CMK (cell line): Measurements from ENCODE around the gene MYO3A.
"Not testable (repeated sequence)": the region's sequence is repeated elsewhere in the genome, so short reads cannot be mapped to it uniquely, and the experiment has no call there.

ENCODE experiments used
- DNase-seq: peaks from one replicate; pipeline ENCODE4 v3.0.0-alpha.2; 2010; ENCODE audit warnings: low read depth

MYO3A gene

DNA sequence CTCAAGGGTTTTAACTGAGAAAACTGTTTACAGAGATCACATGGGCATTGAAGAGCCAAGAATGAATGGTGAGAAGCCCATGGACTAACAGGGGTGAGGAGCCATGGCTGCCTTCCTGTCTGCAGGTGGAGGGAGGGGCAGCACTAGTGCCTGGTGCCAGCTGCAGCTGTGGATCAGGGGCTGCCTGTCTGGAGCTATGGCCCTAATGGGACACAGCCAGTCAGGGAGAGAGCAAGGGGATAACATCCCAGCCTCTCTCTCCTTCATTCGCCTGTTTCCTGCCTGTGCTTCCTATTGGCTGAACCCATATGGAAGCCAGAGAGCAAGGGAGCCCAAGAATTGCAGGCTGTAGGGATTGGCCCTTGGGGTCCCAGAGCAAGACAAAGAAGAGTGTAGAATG lies 156.7 kb downstream of the MYO3A start:
- DNase-seq, result no peak

DNA sequence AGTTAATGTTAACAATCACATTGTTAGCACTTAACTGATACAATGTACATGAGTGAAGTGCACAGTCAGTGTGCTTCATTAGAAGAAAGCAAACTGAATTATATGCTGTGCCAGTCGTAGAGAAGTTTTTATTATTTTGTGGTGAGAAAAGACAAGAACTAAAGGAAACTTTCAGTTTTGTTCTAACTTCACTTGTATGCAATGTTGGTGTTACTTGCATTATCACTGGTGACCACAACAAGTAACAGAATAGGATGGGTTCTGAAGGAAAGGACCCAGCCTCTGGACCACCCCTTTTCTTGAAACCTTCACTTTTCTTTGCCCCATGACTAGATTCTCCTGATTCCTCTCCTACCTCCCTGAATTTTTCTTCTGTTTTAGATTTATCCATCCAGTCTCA lies 159.2 kb downstream of the MYO3A start:
- DNase-seq, result no peak

DNA sequence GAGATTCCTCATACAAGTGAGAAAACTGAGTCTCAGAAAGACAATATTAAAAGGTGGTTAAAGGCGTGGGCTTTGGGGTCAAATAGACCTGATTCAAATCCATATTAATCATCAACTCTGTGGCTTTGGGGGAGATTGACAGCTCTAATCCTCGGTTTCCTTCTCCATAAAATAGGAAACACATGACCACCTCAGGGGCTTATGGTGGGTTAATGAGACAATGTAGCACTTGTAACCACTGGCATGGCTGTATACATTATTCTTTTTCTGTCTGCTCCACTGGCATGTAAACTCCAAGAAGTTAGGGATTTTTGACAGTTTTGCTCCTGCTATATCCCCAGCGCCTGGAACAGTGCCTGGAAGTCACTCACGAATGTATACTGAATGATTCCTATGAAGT lies 161.8 kb downstream of the MYO3A start:
- DNase-seq, result no peak

DNA sequence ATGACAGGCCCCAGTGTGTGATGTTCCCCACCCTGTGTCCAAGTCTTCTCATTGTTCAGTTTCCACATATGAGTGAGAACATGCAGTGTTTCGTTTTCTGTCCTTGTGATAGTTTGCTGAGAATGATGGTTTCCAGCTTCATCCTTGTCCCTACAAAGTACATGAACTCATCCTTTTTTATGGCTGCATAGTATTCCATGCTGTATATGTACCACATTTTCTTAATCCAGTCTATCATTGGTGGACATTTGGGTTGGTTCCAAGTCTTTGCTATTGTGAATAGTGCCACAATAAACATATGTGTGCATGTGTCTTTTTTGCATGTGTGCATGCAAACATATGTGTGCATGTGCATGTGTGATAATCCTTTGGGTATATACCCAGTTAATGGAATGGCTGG lies 163.5 kb downstream of the MYO3A start:
- DNase-seq, result not testable (repeated sequence)

DNA sequence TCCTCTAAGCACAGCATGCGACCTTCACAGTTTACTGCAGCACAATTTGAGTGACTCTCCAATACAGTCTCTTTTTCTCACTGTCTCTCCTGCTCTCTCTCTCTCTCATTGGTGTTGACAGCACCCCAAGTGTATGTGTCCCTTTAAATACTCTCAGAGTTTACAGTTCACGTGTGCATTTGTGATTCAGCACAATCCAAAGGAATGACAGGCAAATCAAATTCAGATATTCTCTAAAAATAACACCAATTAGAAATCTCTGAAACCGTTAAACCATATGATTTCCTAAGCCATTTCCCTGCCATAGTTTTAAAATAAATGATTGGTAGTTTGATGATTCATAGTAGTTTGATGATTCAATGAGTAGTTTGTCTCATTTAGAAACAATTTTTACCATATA lies 178.5 kb downstream of the MYO3A start:
- DNase-seq, result no peak

DNA sequence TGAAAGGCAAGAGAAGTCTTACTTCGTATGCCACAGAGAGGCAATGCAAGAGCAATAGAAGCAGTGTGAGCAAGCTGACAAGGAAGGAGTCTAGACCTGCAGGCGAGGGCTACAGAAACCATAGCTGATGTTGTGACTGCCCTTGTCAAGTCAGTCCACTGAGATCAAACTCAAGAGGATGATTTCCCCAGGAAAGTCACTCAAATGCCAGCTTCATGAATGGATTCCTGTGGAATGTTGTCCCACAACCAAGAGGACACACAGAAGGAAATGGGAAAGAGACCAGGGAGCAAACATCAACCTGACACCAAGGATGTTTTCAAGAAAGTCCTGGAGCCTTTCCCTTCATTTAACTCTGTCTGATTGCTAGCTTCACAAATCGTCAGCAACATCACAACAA lies 204.6 kb downstream of the MYO3A start:
- no peak for DNase-seq

DNA sequence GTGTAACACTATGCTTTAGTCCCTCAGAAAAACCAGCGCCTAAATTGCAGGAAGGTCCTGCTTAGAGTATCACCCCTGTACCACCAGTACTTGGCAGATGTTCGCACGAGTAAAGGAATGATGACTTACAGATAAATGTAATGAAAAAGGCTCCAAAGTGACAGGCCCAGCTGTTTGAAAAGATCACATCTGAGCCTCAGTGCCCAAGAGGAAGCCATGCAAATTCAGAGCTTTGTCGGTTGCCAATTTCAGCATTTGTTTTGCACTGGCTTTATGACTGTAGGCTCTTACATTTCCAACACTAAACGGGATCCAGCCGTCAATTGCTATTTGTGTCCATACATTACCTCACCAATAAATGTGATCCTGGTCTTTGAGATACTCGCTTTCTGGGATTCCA lies 222.0 kb downstream of the MYO3A start:
- no peak for DNase-seq

DNA sequence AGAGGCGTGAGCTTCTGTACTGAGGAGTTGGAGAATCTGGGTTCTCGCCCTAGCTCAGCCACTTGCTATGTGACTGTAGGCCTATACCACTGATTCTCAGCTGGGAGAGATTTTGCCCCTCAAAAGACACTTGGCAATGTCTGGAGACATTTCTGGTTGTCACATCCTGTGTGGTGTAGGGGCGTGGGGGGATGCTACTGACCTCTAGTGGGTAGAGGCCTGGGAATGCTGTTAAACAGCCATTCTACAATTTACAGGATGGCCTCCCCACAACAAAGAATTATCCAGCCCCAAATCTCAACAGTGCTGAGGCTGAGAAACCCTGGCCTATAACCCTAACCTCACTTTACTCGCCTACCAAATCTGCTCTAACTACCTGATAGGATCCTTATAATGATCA lies 223.7 kb downstream of the MYO3A start:
- no peak for DNase-seq

DNA sequence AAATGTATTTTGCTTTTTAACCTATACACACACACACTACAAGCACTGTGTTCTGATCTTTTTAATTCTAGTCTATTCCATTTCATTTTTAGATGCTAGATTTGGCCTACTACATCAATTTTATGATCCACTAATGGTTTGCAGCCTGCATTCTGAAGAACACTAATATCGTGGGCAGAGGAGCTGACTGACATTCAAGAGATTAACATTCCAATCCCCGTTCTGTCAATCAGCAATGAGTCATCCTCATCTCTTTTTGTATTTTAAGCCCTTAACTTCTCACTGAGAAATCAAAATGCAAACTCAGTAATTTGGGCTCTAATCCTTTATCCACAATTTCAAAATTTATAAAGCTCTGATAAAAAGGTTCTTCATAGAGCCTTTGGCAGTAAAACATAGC lies 235.4 kb downstream of the MYO3A start:
- DNase-seq, result no peak

DNA sequence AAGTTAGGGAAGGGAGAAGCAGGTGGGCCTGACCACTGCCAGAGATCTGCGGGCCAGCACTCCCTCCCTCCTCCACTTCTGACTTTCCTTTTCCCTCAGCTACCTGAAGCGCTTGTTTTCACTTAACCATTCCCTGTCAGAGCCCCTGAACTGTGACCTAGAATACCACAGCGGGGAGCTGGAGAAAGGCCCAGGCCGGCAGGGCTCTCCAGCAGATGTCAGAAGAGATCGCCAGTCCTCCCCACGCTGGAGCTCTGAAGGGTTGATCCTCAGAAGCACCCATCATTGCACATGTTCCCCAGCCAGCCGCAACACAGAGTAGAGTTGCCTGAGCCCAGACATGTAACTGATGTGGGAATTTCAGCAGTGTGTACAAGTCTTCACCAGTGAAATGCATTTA lies 238.1 kb downstream of the MYO3A start:
- no peak for DNase-seq

DNA sequence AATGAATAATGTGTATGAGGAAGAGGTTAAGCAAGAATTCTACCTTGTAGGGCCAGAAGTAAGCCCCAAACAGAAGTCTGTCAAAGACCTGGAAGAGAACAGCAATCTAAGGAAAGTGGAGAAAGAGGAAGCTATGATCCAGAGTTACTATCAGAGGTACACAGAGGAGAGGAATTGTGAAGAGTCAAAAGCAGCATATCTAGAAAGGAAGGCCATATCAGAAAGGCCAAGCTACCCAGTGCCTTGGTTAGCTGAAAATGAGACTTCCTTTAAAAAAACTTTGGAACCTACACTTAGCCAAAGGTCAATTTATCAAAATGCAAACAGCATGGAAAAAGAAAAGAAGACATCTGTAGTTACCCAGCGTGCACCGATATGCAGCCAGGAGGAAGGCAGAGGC lies 239.8 kb downstream of the MYO3A start:
- DNase-seq, result no peak

DNA sequence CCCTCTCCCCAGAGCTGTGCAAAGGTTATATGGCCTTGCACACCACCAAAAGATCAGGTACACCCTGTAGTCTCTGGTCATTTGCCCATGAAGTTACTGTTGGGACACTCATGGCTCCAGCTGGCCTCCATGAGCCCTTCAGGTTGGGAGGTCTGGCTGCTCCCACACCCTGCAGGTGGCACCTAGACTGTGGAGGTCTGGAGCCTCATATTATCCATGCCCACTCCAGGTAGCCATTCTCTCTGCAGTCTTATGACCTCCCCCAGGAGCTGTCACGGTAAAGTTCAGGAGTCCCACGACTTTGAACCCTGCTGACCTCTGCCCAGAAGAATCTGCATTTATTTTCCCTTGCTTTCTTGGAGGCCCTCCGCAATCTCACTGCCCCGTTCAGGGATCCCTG lies 243.3 kb downstream of the MYO3A start:
- no peak for DNase-seq

DNA sequence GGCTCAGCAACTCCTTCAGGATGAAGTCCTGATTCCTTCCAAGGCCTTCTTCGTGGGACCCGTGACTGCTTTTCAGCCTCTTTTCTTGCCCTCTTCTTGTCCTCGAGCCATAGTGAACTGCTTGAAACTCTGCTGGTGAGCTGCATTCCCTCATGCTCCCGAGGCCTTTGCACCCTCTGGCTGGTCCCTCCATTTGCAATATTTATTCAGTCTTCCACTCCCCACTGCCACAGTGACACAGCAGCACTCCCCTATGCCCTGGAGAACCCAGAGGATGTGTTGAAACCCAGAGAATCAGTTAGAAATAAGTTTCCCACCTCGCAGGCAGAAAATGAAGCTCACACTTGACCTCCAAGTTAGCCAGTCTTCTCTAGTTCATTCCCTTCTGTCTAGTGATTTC lies 260.2 kb downstream of the MYO3A start:
- DNase-seq, result no peak

DNA sequence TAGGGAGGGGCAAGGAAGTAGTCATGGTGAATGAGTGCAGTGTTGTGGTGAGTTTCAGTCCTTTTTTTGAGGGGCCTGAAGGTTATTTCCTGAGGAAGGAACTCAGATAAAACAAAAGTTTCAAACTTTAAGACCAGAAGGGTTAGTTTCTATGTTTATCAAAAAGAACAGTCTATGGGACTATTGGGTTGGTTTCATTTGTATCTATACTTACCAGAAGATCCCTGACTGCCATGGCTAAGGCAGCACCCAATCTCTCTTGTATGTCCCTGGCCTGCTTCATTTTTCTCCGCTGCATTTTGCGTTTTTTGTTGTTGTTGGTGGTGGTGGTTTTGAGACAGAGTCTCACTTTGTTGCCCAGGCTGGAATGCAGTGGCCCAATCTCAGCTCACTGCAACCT lies 263.2 kb downstream of the MYO3A start:
- DNase-seq, result no peak

DNA sequence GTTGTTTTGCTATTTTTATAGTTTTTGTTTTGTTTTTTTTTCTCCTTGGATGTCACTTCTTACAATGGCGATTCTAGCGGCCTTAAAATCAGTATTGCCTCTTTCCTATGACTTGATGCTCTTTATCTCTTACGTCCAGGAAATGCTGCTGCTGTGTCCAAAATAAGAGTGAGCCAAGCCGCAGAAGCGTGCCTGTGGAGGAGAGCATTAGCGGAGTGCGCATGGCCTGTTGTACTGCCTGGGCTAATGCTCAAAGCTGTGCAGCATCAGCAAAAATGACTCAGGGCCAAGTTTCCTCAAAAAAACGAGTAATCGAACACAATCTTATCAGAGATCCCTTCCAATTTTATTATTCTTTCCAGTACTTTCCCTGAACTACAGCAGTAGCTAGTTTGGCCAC lies 264.1 kb downstream of the MYO3A start:
- no peak for DNase-seq

DNA sequence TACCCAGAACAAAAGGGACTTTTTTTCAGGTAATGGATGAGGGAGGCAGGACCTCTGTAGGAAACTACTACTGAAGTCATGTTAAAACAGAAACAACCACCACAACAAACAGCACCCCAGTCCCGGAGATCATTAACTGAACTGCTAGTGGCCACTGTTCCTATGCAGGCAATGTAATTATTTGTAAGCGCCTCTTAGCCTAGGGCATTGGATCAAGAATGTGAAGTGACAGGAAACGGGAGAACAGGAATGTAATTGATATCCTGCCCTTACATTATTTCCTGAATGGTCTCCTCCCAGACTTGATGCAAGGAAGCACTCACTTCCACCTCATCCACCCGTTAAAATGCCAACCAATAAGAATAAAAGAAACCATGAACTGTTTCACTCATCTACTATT lies 265.8 kb downstream of the MYO3A start:
- DNase-seq, result no peak

DNA sequence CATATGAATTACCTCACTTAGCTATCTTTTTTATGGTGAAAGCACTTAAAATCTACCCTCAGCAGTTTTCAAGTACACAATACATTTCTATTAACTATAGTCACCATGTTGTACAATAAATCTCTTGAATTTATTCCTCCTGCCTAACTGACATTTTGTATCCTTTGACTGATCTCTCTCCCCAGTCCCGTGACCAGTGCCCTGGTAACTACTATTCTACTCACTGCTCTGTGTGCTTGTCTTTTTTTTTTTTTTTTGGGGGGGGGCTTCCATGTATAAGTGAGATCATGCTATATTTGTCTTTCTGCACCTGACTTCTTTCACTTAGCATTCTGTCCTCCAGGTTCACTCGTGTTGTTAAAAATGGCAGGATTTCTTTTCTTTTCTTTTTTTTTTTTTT lies 271.2 kb downstream of the MYO3A start:
- DNase-seq, result no peak

DNA sequence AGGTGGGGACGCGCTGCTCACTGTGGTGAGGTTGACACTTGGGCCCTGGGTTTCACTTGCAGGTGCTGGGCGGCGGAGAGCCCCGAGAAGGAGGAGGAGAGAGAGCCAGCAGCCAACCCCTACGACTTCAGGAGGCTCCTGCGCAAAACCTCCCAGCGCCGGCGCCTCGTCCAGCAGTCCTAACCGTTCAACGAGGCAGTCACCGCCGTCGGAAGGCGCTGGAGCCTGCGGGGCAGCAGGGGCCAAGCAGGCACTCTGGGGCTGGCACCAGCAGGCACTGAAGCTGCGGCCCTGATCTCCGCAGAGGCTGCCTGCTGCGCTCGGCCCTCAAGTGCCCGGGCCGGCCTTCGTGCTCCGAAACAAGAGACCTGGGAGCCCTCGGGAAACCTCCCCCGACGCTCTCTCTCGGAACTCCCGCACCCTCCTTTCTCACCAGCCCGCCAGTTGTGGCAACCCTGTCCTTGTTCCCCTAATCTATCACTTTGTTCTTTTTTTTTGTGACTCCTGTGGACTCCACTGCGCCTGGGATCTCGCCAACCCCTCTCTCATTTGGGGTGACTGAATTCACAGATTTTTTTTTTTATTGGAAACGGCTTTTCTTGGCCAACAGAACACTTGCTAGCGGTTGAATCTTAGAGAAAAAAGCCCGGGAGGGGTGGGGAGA lies 277.9 kb downstream of the MYO3A start:
- no peak for DNase-seq

DNA sequence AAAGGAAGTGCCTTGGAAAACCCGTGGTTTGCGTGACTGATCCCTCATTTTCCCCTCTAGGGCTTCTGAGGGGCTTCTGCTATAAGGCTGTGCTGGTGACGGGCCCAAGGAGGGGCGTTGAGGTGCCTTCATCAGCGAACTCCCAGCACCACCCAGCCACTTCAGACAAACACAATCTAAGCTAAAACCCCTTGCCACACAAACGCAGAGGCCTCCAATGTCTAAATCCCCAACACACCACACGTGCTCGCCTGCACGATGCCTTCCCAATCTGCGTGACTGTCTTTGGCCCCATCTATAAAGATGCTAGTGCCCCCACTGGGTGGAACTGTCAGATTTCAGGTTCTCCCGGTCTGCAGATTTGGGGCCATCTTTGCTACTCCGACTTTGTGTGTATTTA lies 278.5 kb downstream of the MYO3A start:
- no peak for DNase-seq

DNA sequence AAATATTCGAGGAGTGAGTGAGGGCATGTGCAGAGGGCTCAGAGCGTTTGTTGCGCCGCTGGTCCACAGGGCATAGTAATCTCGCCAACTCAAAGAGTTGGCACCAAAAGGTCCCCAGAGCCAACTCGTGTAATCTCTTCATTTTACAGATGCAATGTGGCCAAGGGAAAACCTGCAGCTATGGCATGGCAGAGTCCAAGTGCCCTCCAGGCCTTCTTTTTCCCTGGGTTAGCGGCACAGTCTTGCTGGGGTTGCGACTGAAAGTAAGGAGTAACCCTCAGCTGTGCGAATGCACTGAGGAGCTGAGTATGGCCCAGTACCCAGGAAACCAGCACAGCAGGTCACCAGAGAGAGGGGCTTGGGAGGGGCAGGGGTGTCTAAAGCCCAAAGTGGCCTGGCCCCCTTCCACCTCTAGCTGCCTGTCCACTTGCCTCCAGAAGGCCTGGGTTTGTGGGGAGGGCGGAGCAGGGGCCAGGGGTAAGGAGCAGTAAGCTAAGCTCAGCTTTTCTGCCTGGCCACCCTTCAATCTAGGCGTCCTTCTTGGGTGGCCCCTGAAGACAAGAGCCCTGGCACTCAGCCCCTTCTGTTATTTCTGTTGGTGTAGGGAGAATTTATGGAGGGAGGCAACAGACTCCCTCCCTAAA lies 279.2 kb downstream of the MYO3A start:
- DNase-seq, result no peak

DNA sequence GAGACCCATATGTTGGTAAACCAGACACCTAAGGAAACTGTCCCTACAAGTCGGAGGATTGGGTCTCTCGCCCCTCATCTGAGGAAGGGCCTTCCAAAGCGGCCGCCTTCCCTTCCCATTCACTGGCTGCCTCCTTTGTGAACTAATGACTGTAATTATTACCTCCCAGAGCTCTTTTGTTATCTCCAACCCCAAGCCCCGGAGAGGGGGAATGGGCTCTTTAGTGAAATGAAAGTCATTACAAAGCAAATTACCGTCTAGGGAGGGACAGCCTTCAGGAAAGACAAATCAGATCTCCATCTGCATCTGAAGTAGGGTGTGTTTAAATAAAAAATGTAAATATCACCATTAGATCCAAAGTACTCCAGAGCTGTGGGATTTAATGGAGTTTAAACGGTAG lies 280.0 kb downstream of the MYO3A start:
- no peak for DNase-seq

DNA sequence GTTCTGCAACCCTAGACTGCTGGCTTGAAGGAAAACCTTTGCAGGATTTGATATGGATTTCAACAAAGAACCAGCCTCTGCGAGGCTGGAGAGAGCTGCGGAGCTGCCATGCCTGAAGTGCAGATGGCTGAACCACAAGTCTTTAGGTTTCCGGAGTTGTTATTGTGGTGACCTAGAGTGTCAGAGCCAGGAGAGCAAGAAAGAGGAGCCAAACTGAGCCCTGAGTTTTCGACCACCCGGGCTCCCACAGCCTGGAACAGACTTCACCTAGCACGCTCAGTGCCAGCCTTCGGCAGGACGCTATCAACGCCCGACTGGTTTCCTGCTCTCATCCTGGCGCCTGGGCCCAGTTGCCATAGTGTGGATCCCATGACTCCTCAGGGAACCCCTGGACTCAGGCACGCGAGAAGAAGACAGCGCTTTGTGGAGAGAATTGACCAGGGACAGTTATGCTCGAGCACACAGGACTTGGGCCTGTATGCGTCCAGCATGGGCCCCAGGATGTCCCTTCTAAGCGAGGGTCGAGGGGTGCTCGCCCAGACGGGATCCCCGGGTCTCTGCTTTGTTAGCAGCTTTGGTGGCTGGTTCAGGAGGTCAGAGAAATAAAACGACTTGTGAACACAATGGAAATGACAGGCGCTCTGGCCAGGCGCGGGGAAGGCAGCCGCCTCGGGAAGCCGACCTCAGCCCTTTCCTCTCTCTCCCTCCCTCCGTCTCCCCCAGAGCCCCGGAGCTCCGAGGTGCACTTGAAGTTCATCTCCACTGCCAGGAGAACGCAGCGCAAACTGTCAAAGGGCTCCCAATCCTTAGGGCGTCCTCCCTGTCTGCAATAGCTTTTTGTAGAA lies 280.7 kb downstream of the MYO3A start:
- no peak for DNase-seq

DNA sequence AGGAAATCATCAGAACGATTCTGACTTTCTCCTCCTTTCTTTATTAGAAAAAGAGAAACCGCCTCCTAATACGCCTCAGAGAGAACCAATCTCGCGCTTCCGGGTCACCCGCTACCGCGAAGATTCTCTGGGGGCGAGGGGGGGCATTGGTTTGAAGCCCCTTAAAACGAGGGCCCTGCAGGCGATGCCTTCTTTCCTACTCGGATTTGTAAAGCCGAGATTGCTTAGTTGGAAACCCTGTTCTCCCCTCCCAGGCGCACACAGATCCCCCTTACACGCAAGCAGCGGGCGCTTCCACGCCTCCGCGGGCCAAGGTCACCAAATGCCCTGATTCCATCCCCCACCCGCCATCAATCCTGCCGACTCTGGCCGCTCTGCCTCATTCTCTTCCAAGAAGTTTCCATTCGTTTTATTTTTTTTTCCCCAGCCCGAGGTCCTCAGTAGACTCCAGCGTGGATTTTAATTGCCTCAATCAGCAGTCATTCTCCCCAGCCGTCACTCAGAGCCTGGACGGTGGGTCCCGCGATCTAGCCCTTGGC lies 281.4 kb downstream of the MYO3A start:
- DNase-seq, result no peak
